ENCODE measurements around the gene MITD1.
A peak's percentile ranks its signal among the peaks of the same experiment; 100 is the strongest.
"Not testable (repeated sequence)": the region's sequence is repeated elsewhere in the genome, so short reads cannot be mapped to it uniquely, and the experiment has no call there.

Gene MITD1

DNA sequence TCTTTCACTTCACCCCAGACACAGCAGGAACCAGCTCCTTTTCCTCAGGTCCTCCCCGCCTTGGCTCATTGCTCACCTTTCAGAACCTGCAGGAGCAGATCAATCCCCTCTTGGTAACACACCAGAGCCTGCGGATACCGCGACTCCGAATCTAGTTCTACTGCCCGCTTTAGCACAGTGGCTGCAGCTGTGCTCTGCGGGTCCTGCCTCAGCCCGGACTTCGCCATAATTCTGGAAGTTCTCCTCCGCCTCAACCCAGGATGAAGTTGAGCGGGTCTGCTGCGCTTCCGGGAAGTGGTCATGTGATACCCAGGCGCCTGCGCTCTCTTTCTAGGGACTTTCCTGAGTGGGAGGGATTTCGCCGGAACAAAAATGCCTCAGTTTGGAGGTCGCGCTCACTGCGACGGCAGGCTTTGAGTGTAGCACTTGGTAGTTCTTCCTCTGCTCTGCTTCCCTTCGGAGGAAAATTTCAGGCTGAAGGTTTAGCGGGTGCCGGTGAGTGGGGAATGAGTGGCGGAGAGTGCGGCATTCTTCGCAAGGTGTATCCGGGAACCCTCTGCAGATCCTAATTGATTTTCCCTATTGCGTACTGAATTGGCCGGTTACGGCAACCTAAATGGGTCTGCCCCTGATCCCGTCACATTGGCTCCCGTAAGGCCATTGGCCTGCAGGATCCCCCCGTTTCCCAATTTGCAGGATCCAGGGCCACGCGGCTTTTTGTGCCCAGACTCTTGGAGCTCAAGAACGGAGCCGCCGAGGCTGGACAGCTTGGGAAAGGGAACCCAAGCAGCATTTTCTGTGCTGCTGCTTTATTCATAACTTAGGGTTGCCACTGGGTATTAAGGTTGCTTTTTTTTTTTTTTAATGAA, at the start of gene MITD1, which contains the start of gene MRPL30:
Gene MITD1 (minus strand): TSS at position 304 of the 869 bp plus-strand sequence. CDS start 77 bp downstream, at position 227.
Gene MRPL30 (plus strand): TSS at position 430 of the 869 bp plus-strand sequence. CDS start 5,020 bp downstream, outside the sequence.
- peak; percentile 92 to 94 for DNase-seq

DNA sequence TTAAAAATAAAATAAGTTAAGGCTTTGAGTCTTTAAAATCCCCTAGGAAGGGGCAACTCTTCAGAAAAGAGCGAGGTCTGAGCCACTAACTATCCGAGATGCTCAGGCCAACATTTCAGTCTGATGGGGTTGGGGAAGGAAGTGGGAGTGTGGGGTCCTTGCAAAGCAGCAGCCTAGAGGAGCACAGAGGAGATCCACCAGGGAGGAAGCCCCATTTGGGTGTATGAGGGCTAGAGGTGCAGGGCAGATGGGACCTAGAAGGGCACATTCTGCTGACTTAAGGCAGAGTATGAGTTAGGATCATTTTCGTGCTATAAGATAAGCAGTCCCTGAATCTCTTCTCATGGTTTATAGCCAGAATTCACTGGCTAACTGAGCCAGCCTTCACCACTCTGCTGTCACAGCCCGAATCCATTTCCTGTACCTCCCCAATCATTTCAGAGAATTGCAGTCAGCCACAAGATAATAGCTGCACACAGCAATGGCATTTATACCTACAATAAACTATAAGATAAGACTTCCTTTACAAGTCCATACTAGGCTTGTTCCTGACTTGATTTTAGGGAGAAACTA, 37.2 kb upstream of the MITD1 start:
- no peak for DNase-seq

DNA sequence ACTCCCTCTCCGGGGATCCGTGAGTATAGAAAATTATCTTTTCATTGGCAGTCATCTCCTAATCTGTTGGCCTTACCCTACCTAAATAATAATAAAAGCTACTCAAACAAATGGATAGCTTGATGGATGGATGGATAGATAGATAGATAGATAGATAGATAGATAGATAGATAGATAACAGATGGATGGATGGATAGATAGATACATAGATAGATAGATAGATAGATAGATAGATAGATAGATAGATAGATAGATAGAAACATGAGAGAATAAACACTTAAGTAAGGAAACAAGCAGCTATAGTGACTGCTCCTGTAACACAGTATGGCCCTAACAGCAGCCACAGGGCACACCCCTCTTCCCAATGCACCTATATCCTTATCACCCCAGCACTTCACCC, 35.2 kb upstream of the MITD1 start:
- DNase-seq, result no peak

DNA sequence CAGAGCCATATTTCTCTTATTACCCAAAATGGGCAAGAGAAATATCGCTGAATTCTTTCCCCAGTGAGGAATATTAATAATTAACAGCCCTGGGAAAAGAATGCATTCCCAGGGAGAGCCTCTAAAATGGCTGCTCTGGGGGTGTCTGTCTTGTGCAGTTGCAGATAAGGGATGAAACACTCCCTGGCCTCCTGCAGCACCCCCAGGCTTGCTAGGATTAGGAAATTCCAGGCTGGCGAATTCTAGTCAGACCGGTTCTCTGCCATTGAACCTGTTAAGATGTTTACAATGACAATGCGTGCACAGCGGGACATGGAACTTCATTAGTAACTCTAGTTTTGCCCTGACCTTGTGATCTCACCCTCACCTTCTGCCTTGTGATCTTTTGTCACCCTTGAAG, 24.6 kb upstream of the MITD1 start:
- no peak for DNase-seq

DNA sequence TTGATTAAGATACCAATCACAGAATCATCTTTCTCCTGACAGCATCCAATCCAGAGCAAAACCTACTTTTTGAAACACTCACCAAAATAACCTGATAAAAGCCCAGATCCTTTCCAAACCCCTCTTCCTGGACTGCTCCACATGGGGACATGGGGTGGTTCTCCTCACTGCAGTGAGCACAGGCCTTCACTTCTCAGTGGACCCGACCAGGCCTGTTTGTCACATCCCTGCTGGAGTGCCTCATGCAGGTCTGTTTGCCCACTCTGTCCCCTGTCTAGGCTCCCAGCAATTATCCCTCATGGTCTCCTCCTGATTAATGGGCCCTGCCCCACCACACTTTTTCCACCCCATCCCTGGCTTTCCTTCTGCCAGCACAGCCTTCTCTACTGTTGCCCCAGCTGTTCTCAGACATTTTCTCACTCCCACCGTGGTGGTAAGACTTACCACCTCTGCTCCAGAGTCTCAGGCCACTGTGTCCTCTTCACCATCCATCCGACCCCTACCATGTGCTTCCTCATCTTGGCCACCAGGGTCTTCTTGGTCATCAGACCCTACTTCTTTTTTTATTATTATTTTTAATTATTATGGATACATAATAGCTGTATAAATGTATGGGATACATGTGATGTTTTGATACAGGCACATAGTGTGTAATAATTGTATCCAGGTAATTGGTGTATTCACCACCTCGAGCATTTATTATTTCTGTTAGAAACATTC, 21.3 kb upstream of the MITD1 start:
- DNase-seq, result no peak

DNA sequence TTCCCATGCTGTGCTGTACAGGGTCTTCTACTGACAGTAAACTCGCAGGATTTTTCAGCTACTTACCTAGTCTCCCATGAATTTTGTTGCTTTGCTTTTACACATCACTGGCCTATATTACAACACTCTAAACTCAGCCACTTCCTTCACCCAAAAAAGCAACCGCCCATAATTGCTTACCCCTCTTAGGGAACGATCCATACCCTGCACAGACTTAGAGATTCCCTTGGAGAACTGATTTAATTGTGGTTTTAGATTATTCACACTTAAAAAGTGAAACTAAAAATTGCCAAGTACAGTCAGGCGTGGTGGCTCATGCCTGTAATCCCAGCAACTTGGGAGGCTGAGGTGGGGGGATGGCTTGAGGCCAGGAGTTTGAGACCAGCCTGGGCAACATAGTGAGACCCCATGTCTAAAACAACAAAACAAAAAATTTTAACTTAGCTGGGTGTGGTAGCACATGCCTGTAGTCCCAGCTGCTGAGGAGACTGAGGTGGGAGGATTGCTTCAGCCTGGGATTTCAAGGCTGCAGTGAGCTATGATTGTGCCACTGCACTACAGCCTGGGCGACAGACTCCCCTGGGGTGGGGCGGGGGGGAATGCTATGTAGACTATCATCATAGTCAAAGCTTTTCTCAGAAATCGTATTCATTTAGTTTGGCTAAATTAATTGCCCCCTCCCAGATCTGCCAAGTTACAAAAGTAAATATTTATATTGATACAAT, 19.4 kb upstream of the MITD1 start:
- no peak for DNase-seq

DNA sequence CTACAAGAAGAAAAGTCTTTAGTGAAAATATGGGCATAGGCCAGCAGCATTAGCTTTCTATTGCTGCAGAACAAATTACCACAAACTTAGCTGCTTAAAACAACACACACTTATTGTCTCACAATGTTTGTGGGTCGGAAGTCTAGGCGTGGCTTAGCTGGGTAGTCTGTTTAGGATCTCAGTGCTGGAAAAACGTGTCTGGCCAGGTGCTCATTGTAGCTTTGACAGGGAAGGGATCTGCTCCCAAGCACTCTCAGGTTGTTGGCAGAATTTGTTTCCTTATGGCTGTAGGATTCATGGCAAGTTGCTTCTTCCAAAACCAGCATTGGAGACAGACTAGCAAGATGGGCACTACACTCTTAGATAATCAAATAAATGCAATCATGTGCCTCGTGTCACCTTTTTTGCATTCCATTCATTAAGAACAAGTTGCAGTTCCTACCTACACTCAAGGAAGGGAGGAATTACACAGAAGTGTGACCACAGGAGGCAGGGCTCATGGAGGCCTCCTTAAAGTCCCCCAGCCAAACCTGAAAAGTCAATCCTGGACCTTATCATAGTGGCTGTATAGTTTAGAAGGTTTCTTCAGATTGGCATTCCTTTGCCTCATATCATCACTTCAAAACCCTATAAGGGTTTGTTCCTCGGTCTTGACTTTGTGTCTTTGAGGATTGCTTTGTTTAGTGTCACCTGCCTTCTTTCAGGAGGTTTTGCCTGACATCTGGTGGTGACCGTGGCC, 17.4 kb upstream of the MITD1 start:
- DNase-seq, result no peak

DNA sequence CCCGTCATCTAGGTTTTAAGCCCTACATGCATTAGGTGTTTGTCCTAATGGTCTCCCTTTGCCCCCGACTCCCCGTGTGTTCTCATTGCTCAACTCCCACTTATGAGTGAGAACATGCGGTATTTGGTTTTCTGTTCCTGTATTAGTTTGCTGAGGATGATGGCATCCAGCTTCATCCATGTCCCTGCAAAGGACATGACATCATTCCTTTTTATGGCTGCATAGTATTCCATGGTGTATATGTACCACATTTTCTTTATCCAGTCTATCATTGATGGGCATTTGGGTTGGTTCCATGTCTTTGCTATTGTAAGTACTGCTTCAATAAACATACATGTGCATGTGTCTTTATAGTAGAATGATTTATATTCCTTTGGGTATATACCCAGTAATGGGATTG, 11.5 kb upstream of the MITD1 start:
- DNase-seq, result not testable (repeated sequence)

DNA sequence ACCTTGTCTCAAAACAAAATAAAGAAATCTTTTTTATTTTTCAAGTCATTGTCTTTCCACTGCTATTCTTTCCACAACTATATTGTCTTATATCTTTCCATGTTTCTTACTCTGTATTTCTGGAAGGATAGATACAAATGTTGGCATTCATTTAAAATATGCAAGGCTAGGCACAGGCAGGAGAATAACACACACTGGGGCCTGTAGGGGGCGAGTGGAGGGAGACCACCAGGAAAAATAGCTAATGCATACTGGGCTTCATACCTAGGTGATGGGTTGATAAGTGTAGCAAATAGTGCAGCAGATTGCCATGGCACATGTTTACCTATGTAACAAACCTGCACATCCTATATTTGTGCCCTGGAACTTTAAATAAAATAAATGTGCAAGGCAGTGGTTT, 9.7 kb upstream of the MITD1 start:
- no peak for DNase-seq

DNA sequence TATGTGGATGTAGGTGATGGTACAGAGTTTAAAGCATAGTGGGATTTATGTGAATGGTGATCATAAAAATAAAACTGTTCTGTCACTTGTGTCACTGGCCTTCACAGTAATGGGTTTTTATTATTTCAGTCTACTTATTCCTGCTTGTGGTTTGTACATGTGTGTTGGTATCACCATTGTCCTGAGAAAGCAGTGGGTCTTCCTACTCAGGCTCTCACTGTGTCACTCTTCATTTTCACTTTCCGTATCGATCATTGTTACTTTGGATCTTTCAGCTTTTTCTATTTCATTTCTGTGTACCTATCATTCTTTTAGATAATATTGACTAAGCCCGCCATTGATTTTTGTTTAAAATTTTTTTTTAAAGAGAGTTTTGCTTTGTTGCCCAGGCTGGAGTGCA, 7.5 kb upstream of the MITD1 start:
- no peak for DNase-seq

DNA sequence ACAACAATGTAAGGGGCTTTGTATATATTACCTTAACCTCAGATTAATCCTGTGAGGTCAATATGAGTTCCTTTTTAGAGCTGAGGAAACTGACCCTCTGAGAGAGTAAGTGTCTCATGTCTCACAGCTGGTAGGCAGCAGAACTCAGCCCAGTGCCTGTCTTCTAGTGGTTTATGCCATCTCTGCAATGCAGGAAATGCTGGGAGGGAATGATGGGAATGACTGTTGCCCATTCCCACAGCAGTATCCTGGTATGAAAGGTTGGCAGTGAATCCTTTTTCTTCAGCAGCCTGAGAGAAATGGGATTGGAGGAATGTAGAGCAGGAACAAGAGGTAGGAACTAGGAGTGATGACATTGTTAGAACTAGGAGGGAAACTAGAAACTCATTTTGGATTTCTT, 6.2 kb upstream of the MITD1 start:
- DNase-seq, result no peak

DNA sequence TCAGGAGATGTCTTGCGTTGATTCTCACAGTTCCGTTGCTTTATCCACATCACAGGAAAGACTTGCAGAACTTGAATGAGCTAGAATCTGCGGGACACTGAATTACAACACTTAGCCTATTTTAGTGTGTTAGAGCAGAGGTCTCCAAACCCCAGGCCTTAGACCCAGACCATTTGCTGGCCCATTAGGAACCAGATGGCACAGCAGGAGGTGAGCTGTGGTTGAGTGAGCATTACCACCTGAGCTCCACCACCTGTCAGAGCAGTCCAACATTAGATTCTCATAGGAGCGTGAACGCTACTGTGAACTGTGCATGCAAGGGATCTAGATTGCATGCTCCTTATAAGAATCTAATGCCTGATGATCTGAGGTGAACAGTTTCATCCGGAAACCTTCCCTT, 4.0 kb upstream of the MITD1 start:
- DNase-seq, result no peak

DNA sequence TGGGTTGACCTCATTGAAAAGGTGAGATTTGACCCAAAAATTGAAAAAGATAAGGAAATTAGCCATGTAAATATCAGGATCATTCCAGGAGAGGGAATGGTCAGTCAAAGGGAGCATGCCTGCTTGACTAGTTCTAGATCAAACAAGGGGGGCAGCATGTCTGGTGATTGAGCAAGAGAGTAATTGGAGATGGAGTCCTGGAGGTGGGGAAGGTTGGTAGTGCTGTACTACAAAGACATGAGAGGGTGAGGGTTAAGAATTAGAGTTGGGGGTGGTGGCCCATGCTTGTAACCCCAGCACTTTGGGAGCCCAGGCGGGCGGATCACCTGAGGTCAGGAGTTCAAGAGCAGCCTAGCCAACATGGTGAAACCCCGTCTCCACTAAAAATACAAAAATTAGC, 2.2 kb upstream of the MITD1 start:
- no peak for DNase-seq

DNA sequence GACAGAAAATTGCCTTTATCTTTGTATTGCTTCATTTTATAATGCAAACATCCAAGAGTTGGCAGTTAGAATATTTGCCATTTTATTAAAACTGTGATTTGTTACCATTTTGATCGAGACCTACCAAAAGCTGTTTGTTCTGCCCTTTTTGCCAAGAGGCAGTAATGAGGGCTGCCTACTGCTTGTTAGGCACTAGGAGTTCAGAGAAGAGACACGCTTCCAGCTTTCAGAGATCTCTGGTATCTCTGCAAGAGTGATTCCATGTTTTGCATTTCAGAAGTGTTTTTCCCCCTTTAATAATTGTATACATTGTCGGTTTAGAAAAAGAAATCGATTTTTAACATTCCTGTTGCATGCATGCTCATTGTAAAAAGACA, 754 bp upstream of the MITD1 start:
- no peak for DNase-seq

DNA sequence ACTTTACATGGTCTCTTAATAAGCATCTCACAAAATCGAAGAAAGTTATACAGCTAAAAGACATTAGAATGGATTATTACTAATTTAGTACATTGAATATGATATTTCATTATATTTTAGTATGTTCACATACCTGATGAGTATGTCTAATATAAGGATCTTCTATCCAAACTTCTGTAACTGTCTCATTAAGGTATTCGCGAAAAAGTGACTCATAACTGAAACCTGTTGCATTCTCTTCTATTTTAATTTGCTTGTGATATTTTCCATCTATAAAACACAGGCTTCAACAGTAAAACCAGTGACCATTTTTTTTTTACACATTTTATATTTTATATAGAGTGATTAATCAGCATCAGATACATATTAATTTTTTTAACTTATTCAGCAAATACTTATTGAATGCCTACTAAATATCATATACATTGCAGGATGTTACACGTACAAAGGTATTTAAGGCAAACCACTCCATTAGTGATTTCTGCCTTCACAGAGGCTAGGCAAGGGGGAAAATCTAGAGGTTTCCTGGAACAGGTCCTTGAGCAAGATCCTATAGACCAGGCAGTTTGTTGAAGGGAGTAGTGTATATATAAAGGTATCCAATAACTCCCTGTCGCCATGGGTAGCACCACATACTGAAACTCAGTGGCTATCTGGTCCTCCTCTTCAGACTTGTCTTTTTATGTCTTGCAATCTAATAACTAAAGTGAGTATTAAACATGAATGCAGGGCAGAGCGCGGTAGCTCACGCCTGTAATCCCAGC, 9.3 kb downstream of the MITD1 start:
- no peak for DNase-seq

DNA sequence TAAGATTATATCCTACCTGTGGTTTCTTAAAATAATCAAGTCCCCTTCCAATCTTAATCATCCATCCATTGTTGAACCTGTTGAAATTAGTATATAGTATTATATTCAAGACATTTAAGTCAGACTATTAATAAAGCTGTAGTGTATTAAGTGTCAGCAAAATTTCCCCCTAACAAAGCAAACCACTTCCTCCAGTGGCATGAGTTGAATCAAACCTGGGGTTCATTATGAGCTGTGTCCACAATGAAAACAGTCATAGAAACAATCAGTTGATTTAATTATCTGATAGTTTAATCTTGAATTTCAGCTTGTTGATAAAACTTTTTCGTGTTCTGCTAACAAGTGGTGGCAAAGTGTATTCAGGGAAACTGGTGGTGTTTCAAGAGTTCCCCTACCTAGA, 11.3 kb downstream of the MITD1 start:
- DNase-seq, result no peak

DNA sequence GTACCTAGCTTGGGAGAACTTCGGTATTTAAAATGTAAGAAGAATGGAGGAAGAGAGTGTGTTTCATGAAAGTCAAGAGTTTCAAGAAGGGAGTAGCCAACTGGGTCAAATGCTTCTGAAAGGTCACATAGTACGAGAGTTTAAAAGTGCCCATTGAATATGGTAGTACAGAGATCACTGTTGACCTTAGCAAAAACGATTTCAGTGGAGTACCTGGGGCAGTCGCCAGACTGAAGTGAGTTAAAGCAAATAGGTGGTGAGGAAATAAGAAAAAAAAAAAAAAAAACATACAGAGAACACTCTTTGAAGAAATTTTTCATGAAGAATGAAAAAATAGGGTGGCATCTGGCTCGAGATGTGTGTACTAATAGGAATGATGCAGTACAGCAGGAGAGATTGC, 14.6 kb downstream of the MITD1 start:
- no peak for DNase-seq

DNA sequence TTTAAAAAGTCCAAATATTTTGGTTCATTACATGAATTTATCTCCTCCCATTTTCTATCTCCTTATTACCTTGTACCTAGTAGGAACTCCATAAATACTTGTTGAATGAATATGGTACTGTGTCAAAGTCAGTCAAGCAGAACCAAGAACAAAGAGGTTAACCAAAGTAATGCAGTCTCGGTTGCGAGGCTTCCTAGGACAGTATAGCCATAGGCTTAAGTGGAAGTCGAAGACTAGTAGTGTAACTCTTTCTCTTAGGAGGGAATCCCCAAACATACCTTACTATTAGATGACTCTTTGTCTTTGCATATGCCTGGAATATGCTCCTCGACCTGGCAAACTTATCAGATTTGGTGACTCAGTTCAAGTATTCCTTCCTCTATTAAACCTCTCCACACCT, 21.3 kb downstream of the MITD1 start:
- DNase-seq, result no peak

DNA sequence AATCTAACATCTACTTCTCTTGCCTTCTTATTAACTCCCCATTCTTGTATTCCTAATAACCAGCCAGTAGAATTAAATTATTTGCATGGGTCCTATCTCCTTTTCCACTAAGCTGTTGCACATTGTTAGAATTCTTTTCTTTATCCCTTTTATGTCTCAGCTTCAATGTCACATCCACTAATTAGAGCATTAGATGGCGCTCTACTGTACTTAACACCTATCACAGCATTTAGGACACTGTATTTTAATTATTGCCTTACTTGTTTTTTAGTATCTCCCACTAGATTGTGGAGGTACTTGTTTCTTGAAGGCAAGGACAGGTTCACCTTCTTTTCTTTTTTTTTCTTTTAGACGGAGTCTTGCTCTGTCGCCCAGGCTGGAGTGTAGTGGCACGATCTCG, 22.3 kb downstream of the MITD1 start:
- DNase-seq, result no peak

DNA sequence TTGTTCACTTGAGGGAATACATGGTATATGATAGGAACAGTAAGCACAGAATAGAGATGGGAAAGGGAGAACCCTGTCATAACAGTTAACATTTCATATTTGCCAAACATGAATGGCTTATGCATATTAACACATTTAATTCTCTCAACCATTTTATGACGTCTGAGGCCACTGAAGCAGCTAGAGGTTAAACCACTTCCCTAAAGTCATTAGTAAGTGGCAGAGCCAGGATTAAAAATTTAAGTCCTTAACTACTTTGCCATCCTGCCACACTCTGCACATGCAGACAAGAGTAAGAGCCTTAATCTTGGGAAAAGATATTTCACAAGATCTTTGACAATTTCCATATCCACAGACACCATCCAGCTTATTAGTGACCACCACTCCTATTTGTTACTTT, 24.0 kb downstream of the MITD1 start:
- DNase-seq, result no peak

DNA sequence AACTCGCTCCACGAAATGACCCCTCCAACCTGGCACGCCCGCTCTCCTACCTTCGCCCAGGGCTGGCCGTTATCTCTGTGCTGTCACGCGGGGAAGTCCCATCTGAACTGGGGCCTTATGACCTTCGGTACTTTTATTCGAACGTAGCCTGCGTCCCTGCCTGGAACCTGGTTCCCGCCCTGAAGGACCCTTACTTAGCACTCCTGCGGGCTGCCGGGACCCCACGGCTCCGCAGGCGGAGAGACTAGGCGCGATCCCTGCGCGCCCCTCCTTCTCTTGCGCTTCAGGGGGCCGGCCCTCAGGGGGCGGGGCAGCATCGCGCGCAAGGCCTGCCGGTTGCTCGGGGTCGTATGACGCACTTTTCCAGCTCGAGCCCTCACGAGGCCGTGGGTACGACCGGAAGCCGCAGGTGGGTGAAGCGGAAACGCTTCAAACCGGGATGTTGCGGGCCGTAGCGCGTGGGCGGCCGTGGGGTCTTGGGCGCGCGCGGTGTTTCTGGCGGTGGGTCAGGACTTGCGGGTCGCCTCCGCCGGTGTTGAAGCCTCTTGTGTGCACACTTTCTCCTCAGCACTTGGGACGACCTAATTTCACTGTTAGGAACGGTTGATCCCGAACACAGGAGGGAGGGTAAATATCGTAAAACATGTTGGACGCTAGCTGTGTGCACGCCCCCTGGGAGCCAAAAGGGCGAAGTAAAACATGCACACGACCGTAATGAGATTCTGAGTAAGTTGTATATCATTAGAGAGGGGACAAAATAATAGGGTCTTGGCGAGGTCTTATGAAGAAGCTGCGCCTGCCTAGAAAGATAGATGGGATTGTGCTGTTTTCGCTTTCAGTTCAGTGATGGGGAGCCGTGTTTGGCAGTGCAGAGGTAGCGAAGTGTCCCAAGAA, 26.0 kb downstream of the MITD1 start, which contains the start of the genes LIPT1 and TSGA10:
Gene LIPT1 (plus strand): TSS at position 325 of the 894 bp plus-strand sequence. CDS start 6,991 bp downstream, outside the sequence.
Gene TSGA10 (minus strand): TSS at position 300 of the 894 bp plus-strand sequence. CDS start 45,503 bp downstream, outside the sequence.
- DNase-seq, result peak; percentile 90 to 92

Data from CD4-positive, alpha-beta T cell treated with Interleukin-4 for 1 hour (primary cell).